ENCODE results near the gene MCF2L2. TPM values are rescaled to one million over a fixed set of nuclear protein-coding genes. Genes with fewer than 3 reads are reported as not detected.

The MCF2L2 gene
- total and polyA plus RNA-seq, 2 of the 13 experiments (the other 11 are each of a cell fraction or from before 2014, with no cell fraction given), result not detected

GRCh38 chr3:183142199-183142598 is 286.2 kb downstream of the MCF2L2 start:
- Histone ChIP-seq H3K4me2 (ENCODE audit: low read depth, low read length) (0 out of 2 replicates have a peak overlapping the region, but pooled peaks have one; percentile 24), H3K36me3 (replicated peaks in 1 of 2; ENCODE audit: control insufficient read depth in 1 of 2, insufficient read depth in 2 of 2, low read length in 2 of 2) (no peaks in the 10 kb centered on the region), H3K4me1 (ENCODE audit: insufficient read depth, low read length) (peaks cover 7% of the 10 kb centered on the region; the same call in 1 of the 2 replicates), H3K27ac (ENCODE audit: extremely low read length, insufficient read depth, low read length) (no peak overlapping the region), H3K4me3 (replicated peaks in 1 of 3; ENCODE audit: insufficient read depth in 1 of 3, low read depth in 2 of 3, low read length in 3 of 3) (no peak overlapping the region), H3K27me3 (ENCODE audit: control insufficient read depth in 1 of 2, insufficient read depth in 2 of 2, low read length in 2 of 2) (0 out of 5 replicates have a peak, but pooled peaks cover 0 to 9% of the 10 kb centered on the region in 2 experiments), H3K9ac (ENCODE audit: insufficient read depth, low read depth, low read length) (no peak overlapping the region), H2AFZ (ENCODE audit: low read length) (no peak overlapping the region), H4K20me1 (ENCODE audit: insufficient read depth, low read length) (no peaks in the 10 kb centered on the region), H3K9me3 (ENCODE audit: low read length) (no peaks in the 10 kb centered on the region), H3K79me2 (ENCODE audit: insufficient read depth, low read length) (no peaks in the 10 kb centered on the region)
- BruUV-seq (replicated peaks), result no TSS peak
- ChIA-PET POLR2A (no interaction called here), CTCF (ENCODE audit: low intra/inter-chr PET ratio, low total read pairs) (no interaction called here)
- ATAC-seq, result no peak
- intact Hi-C loops (cut with micrococcal nuclease; ENCODE audit: unreplicated experiment), result no loop called here
- in situ Hi-C loops (cut with HindIII; ENCODE audit: extremely low pct_ligation_motif_present, low pct_unique_long_range_greater_than_20kb), result no loop called here
- DNase-seq (ENCODE audit: low spot score), result no peak
- no peak for FAIRE-seq
- 3% methylated on average over 11 of the region's 11 CpGs for WGBS (ENCODE audit: low lambda C conversion rate)
- TF ChIP-seq MAFK (conservative IDR thresholded peaks at IDR 0.05 in 1 of 2, IDR thresholded peaks at IDR 0.05 in 1 of 2; ENCODE audit: low read length in 2 of 2) (peak; percentile 56 to 90), ATF7 (IDR thresholded peaks at IDR 0.05) (no peak), ATF7 (CRISPR knock-in tag; IDR thresholded peaks at IDR 0.05) (no peak), TAF1 (CRISPR knock-in tag; IDR thresholded peaks at IDR 0.05) (no peak), ZNF616 (CRISPR knock-in tag; IDR thresholded peaks at IDR 0.05; ENCODE audit: low read depth) (no peak), ONECUT2 (CRISPR knock-in tag; IDR thresholded peaks at IDR 0.05) (peak; percentile 34; the same call in 1 of the 2 replicates), NBN (conservative IDR thresholded peaks at IDR 0.05) (no peak), MAFF (IDR thresholded peaks at IDR 0.05; ENCODE audit: low read depth, low read length) (peak; percentile 76), CHD2 (IDR thresholded peaks at IDR 0.05; ENCODE audit: low read depth, low read length) (no peak), MTF1 (CRISPR knock-in tag; IDR thresholded peaks at IDR 0.05) (no peak), ZNF574 (CRISPR knock-in tag; IDR thresholded peaks at IDR 0.05) (no peak), ZBTB4 (CRISPR knock-in tag; IDR thresholded peaks at IDR 0.05; ENCODE audit: borderline replicate concordance) (no peak), ZNF629 (CRISPR knock-in tag; conservative IDR thresholded peaks at IDR 0.05) (0 out of 2 replicates have a peak, but pooled peaks have one; percentile 15), CCAR2 (optimal IDR thresholded peaks at IDR 0.05; ENCODE audit: low read depth, low read length) (no peak)
- TF ChIP-seq, protein P1, sequence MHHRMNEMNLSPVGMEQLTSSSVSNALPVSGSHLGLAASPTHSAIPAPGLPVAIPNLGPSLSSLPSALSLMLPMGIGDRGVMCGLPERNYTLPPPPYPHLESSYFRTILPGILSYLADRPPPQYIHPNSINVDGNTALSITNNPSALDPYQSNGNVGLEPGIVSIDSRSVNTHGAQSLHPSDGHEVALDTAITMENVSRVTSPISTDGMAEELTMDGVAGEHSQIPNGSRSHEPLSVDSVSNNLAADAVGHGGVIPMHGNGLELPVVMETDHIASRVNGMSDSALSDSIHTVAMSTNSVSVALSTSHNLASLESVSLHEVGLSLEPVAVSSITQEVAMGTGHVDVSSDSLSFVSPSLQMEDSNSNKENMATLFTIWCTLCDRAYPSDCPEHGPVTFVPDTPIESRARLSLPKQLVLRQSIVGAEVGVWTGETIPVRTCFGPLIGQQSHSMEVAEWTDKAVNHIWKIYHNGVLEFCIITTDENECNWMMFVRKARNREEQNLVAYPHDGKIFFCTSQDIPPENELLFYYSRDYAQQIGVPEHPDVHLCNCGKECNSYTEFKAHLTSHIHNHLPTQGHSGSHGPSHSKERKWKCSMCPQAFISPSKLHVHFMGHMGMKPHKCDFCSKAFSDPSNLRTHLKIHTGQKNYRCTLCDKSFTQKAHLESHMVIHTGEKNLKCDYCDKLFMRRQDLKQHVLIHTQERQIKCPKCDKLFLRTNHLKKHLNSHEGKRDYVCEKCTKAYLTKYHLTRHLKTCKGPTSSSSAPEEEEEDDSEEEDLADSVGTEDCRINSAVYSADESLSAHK (CRISPR knock-in tag; IDR thresholded peaks at IDR 0.05; ENCODE audit: borderline replicate concordance), result no peak
- TF ChIP-seq, protein P2, sequence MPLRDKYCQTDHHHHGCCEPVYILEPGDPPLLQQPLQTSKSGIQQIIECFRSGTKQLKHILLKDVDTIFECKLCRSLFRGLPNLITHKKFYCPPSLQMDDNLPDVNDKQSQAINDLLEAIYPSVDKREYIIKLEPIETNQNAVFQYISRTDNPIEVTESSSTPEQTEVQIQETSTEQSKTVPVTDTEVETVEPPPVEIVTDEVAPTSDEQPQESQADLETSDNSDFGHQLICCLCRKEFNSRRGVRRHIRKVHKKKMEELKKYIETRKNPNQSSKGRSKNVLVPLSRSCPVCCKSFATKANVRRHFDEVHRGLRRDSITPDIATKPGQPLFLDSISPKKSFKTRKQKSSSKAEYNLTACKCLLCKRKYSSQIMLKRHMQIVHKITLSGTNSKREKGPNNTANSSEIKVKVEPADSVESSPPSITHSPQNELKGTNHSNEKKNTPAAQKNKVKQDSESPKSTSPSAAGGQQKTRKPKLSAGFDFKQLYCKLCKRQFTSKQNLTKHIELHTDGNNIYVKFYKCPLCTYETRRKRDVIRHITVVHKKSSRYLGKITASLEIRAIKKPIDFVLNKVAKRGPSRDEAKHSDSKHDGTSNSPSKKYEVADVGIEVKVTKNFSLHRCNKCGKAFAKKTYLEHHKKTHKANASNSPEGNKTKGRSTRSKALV (CRISPR knock-in tag; IDR thresholded peaks at IDR 0.05), result no peak

All from HepG2 (cell line).